OCI-LY3 (cell line): Measurements from ENCODE around the gene IGFL2.

ENCODE experiments used
- H2AFZ ChIP-seq: fragments of 200-600, 300-600 bp; shearing (Covaris generic); 2 replicates; pipeline ENCODE4 v1.6.0; 2014; ENCODE audit warnings: antibody characterized with exemption, low read depth, low read length
- H3K27ac ChIP-seq: fragments of 200-600, 300-600 bp; sonication (generic); 2 replicates; pipeline ENCODE4 v1.5.1; 2014; ENCODE audit warnings: mild to moderate bottlenecking, low read length, moderate library complexity, mixed read lengths
- H3K27me3 ChIP-seq: fragments of 200-600, 300-600 bp; sonication (generic); 2 replicates; pipeline ENCODE4 v1.6.1; 2014; ENCODE audit warnings: low read depth, low read length, mixed read lengths
- H3K36me3 ChIP-seq: fragments of 200-600, 300-600 bp; sonication (generic); replicated peaks from 2 replicates; pipeline ENCODE3; 2014; ENCODE audit warnings: low read depth, low read length, mixed read lengths
- H3K4me1 ChIP-seq: fragments of 300-600, 200-600 bp; sonication (generic); 2 replicates; pipeline ENCODE4 v1.6.1; 2014; ENCODE audit warnings: low read length, mixed read lengths
- H3K4me2 ChIP-seq: fragments of 200-600, 300-600 bp; sonication (generic); 2 replicates; pipeline ENCODE4 v1.6.1; 2014; ENCODE audit warnings: low read length, mixed read lengths
- H3K4me3 ChIP-seq: fragments of 300-600, 200-600 bp; sonication (generic); 2 replicates; pipeline ENCODE4 v1.5.1; 2014; ENCODE audit warnings: antibody characterized with exemption, mild to moderate bottlenecking, low read length, moderate library complexity
- H3K79me2 ChIP-seq: fragments of 300-600, 200-600 bp; shearing (Covaris generic); 2 replicates; pipeline ENCODE4 v1.6.1; 2014; ENCODE audit warnings: mild to moderate bottlenecking, low read length, mixed read lengths
- H3K9ac ChIP-seq: fragments of 300-600, 200-600 bp; shearing (Covaris generic); 2 replicates; pipeline ENCODE4 v1.6.0; 2014; ENCODE audit warnings: mild to moderate bottlenecking, low read length, moderate library complexity
- H3K9me3 ChIP-seq: fragments of 200-600, 300-600 bp; shearing (Covaris generic); 2 replicates; pipeline ENCODE4 v1.6.1; 2014; ENCODE audit warnings: low read length, mixed read lengths; ENCODE audit not compliant: insufficient read depth
- H4K20me1 ChIP-seq: fragments of 200-600, 300-600 bp; sonication (generic); 2 replicates; pipeline ENCODE4 v1.6.1; 2016; ENCODE audit warnings: low read length, mixed read lengths; ENCODE audit not compliant: insufficient read depth
- CTCF ChIP-seq: fragments of 200-600, 300-600 bp; sonication (generic); IDR thresholded peaks from 2 replicates; pipeline ENCODE4 v1.5.1; 2014; ENCODE audit warnings: antibody characterized with exemption, low read length, low read depth
- EZH2phosphoT487 ChIP-seq: fragments of 200-600 bp; shearing (Covaris generic); IDR thresholded peaks from 2 replicates; pipeline ENCODE4 v1.6.1; 2018; ENCODE audit warnings: antibody characterized with exemption, mixed run types, low read depth

Gene IGFL2

GRCh38 chr19:46147166-46147740 is 785 bp upstream of the IGFL2 start:
- H3K27me3 ChIP-seq = peaks cover 13% of the 10 kb centered on the region
- no peak overlapping the region for H3K27ac ChIP-seq
- no peaks in the 10 kb centered on the region for H4K20me1 ChIP-seq
- TF ChIP-seq EZH2phosphoT487 = no peak
- TF ChIP-seq CTCF = no peak
- H3K4me2 ChIP-seq = no peak overlapping the region
- peaks cover 12% of the 10 kb centered on the region for H3K4me1 ChIP-seq
- H3K79me2 ChIP-seq = no peaks in the 10 kb centered on the region
- no peak overlapping the region for H2AFZ ChIP-seq
- no peak overlapping the region for H3K9ac ChIP-seq
- no peaks in the 10 kb centered on the region for H3K9me3 ChIP-seq
- H3K36me3 ChIP-seq = no peaks in the 10 kb centered on the region
- H3K4me3 ChIP-seq = no peak overlapping the region

- H3K79me2 ChIP-seq = no peaks in the 10 kb centered on the region
These were observed 2.6 kb downstream of the IGFL2 start for GRCh38 chr19:46150606-46151005.

GRCh38 chr19:46155237-46155636 is 7.2 kb downstream of the IGFL2 start:
- H4K20me1 ChIP-seq = no peaks in the 10 kb centered on the region
- no peak overlapping the region for H3K4me3 ChIP-seq
- no peak overlapping the region for H3K9ac ChIP-seq
- no peak overlapping the region for H3K27ac ChIP-seq
- TF ChIP-seq EZH2phosphoT487 (no peak), CTCF (no peak)
- no peak overlapping the region for H2AFZ ChIP-seq
- H3K36me3 ChIP-seq = no peaks in the 10 kb centered on the region
- H3K4me2 ChIP-seq = no peak overlapping the region
- H3K27me3 ChIP-seq = no peaks in the 10 kb centered on the region; the same call in 1 of the 2 replicates
- H3K79me2 ChIP-seq = no peaks in the 10 kb centered on the region
- H3K4me1 ChIP-seq = peaks cover 29% of the 10 kb centered on the region
- H3K9me3 ChIP-seq = no peaks in the 10 kb centered on the region

More at GRCh38 chr19:46150606-46151005, 2.6 kb downstream of the IGFL2 start:
- no peak overlapping the region for H3K4me2 ChIP-seq
- TF ChIP-seq EZH2phosphoT487 (no peak), CTCF (no peak)
- peaks cover 13% of the 10 kb centered on the region for H3K27me3 ChIP-seq
- no peak overlapping the region for H2AFZ ChIP-seq
- no peaks in the 10 kb centered on the region for H3K9me3 ChIP-seq
- no peak overlapping the region for H3K27ac ChIP-seq
- no peaks in the 10 kb centered on the region for H3K36me3 ChIP-seq
- H4K20me1 ChIP-seq = no peaks in the 10 kb centered on the region
- H3K4me3 ChIP-seq = no peak overlapping the region
- no peak overlapping the region for H3K9ac ChIP-seq
- peaks cover 29% of the 10 kb centered on the region for H3K4me1 ChIP-seq

- H3K27ac ChIP-seq = no peak overlapping the region
- no peaks in the 10 kb centered on the region for H4K20me1 ChIP-seq
- no peaks in the 10 kb centered on the region for H3K9me3 ChIP-seq
- no peak overlapping the region for H3K4me2 ChIP-seq
- no peak for TF ChIP-seq CTCF
- no peak for TF ChIP-seq EZH2phosphoT487
- H3K4me3 ChIP-seq = no peak overlapping the region
- H3K4me1 ChIP-seq = no peaks in the 10 kb centered on the region
- H2AFZ ChIP-seq = no peak overlapping the region
- H3K79me2 ChIP-seq = no peaks in the 10 kb centered on the region
- H3K36me3 ChIP-seq = no peaks in the 10 kb centered on the region
- H3K9ac ChIP-seq = no peak overlapping the region
- no peaks in the 10 kb centered on the region; the same call in 1 of the 2 replicates for H3K27me3 ChIP-seq
These were observed 11.6 kb downstream of the IGFL2 start for GRCh38 chr19:46159418-46160232.
